Daoy (cell line): Measurements from ENCODE around the gene ARMCX4. TPM values are rescaled to one million over a fixed set of nuclear protein-coding genes. Genes with fewer than 3 reads are reported as not detected.
"Not testable (repeated sequence)": the region's sequence is repeated elsewhere in the genome, so short reads cannot be mapped to it uniquely, and the experiment has no call there.

Source experiments
- DNase-seq: peaks from one replicate; pipeline ENCODE4 v3.0.0-alpha.2; 2015; ENCODE audit warnings: low read depth
- total RNA-seq: library from RNA; depleted of rRNA; stranded (reverse); fragments of >200 nt; shearing (Covaris generic); gene quantifications from 2 replicates; pipeline ENCODE4 v1.2.3, GENCODE V29; 2014; rRNA removed

Gene ARMCX4
- total RNA-seq, result 0.54 and 1.0 TPM in 2 replicates

- DNase-seq, result peak; percentile 55
Measured at GRCh38 chrX:101485212-101485949, at the start of gene ARMCX4. ARMCX4 (plus strand) TSS chrX:101485456; CDS start chrX:101488590, 3,134 bp downstream.

- no peak for DNase-seq
Measured at GRCh38 chrX:101442085-101442484, 43.2 kb upstream of the ARMCX4 start.

GRCh38 chrX:101449279-101449678 is 36.0 kb upstream of the ARMCX4 start:
- no peak for DNase-seq

- DNase-seq, result no peak
Measured at GRCh38 chrX:101450085-101450484, 35.2 kb upstream of the ARMCX4 start.

- no peak for DNase-seq
Measured at GRCh38 chrX:101450961-101451360, 34.3 kb upstream of the ARMCX4 start.

GRCh38 chrX:101452056-101452455 is 33.2 kb upstream of the ARMCX4 start:
- no peak for DNase-seq

- DNase-seq, result no peak
Measured at GRCh38 chrX:101460669-101461068, 24.6 kb upstream of the ARMCX4 start.

GRCh38 chrX:101462892-101463291 is 22.4 kb upstream of the ARMCX4 start:
- DNase-seq, result no peak

GRCh38 chrX:101478366-101478765 is 6.9 kb upstream of the ARMCX4 start:
- no peak for DNase-seq

- DNase-seq, result no peak
Measured at GRCh38 chrX:101482296-101482695, 3.0 kb upstream of the ARMCX4 start.

- no peak for DNase-seq
Measured at GRCh38 chrX:101483705-101484104, 1.6 kb upstream of the ARMCX4 start.

GRCh38 chrX:101484135-101484534 is 1.1 kb upstream of the ARMCX4 start:
- no peak for DNase-seq

GRCh38 chrX:101488796-101489195 is 3.5 kb downstream of the ARMCX4 start:
- no peak for DNase-seq

- DNase-seq, result no peak
Measured at GRCh38 chrX:101491943-101492342, 6.7 kb downstream of the ARMCX4 start.

GRCh38 chrX:101493225-101493624 is 8.0 kb downstream of the ARMCX4 start:
- DNase-seq, result no peak

GRCh38 chrX:101502929-101503328 is 17.7 kb downstream of the ARMCX4 start:
- not testable (repeated sequence) for DNase-seq

- DNase-seq, result no peak
Measured at GRCh38 chrX:101507372-101507771, 22.1 kb downstream of the ARMCX4 start.

- no peak for DNase-seq
Measured at GRCh38 chrX:101507986-101508385, 22.7 kb downstream of the ARMCX4 start.

GRCh38 chrX:101530944-101531343 is 45.7 kb downstream of the ARMCX4 start:
- no peak for DNase-seq

Other genes starting within 250 kb of the ARMCX4 start
- 0.06 and 0.17 TPM in 2 replicates for gene TAF7L, start 194.1 kb upstream of the ARMCX4 start, total RNA-seq
- gene TIMM8A, start 136.7 kb upstream of the ARMCX4 start, total RNA-seq, result 4.7 and 9.0 TPM in 2 replicates
- gene BTK, start 99.3 kb upstream of the ARMCX4 start, total RNA-seq, result 0.06 TPM in 1 of 2 replicates, not detected in the other
- 2,644 and 3,075 TPM in 2 replicates for gene RPL36A, start 94.4 kb upstream of the ARMCX4 start, total RNA-seq
- gene GLA, start 77.5 kb upstream of the ARMCX4 start, total RNA-seq, result 74.7 and 78.8 TPM in 2 replicates
- 49.1 and 50.6 TPM in 2 replicates for gene HNRNPH2, start 77.2 kb upstream of the ARMCX4 start, total RNA-seq
- gene ARMCX1, start 65.1 kb downstream of the ARMCX4 start, total RNA-seq, result 12.1 and 14.7 TPM in 2 replicates
- gene ARMCX6, start 132.5 kb downstream of the ARMCX4 start, total RNA-seq, result 20.8 and 23.8 TPM in 2 replicates
- gene ARMCX3, start 137.7 kb downstream of the ARMCX4 start, total RNA-seq, result 20.2 and 23.2 TPM in 2 replicates
- gene ARMCX2, start 174.4 kb downstream of the ARMCX4 start, total RNA-seq, result 61.4 and 64.4 TPM in 2 replicates